Naive thymus-derived CD4-positive, alpha-beta T cell (primary cell): ENCODE measurements around the gene DYRK1B. TPM values are rescaled to one million over a fixed set of nuclear protein-coding genes. Genes with fewer than 3 reads are reported as not detected.

ENCODE experiments used
- ATAC-seq: fragments of 150-1000 bp; cut with Tn5 transposase; 2 replicates; pipeline ENCODE4 v1.10.0; 2021; ENCODE audit warnings: mild to moderate bottlenecking, moderate library complexity
- CTCF ChIA-PET: fragments of 350-600 bp; sonication (Branson Sonifier 250); formaldehyde crosslinking; loops from one replicate; lab custom pipeline; 2021; ENCODE audit warnings: antibody characterized with exemption; lab: Charles Lee
- POLR2A ChIA-PET: fragments of 350-600 bp; sonication (Branson Sonifier 250); formaldehyde crosslinking; loops from one replicate; lab custom pipeline; 2021; ENCODE audit warnings: antibody characterized with exemption, inconsistent platforms; lab: Charles Lee
- DNase-seq, 9 donors: peaks; one replicate each; pipeline versions ENCODE4 v3.0.0 to v3.0.0-alpha.2; 2020 to 2022; ENCODE audit warnings: mixed read lengths in 1 of 9
- H3K27ac ChIP-seq: one replicate; pipeline ENCODE4 v1.7.0; 2013; ENCODE audit warnings: mild to moderate bottlenecking, low read depth, low read length, moderate library complexity
- H3K27me3 ChIP-seq, 2 donors: one replicate each; pipeline ENCODE4 v1.7.0; 2013; ENCODE audit warnings: low read length in 2 of 2, mild to moderate bottlenecking in 2 of 2, moderate library complexity in 2 of 2; ENCODE audit not compliant: control insufficient read depth in 2 of 2, insufficient read depth in 2 of 2
- H3K36me3 ChIP-seq, 3 experiments: 1 replicate in 2 of 3; 2 replicates in 1 of 3; pipeline ENCODE4 v1.7.0; 2013; ENCODE audit warnings: low read length in 3 of 3, mild to moderate bottlenecking in 3 of 3, moderate library complexity in 1 of 3; ENCODE audit not compliant: insufficient read depth in 3 of 3, control insufficient read depth in 2 of 3
- H3K4me1 ChIP-seq, 2 donors: one replicate each; pipeline ENCODE4 v1.7.0; 2013; ENCODE audit warnings: low read length in 2 of 2, mild to moderate bottlenecking in 2 of 2, moderate library complexity in 1 of 2; ENCODE audit not compliant: control insufficient read depth in 2 of 2, insufficient read depth in 2 of 2
- H3K4me3 ChIP-seq: 2 replicates; pipeline ENCODE4 v1.7.0; 2013; ENCODE audit warnings: mild to moderate bottlenecking, low read length
- H3K9me3 ChIP-seq, 3 experiments: 1 replicate in 2 of 3; 2 replicates in 1 of 3; pipeline ENCODE4 v1.7.0; 2013; ENCODE audit warnings: low read length in 3 of 3; ENCODE audit not compliant: control insufficient read depth in 2 of 3
- H3K27ac Mint-ChIP-seq, 9 donors: one replicate each; pipeline ENCODE4 v1.8.0; 2020 to 2022; ENCODE audit warnings: mixed read lengths in 9 of 9, mild to moderate bottlenecking in 8 of 9, moderate library complexity in 5 of 9, inconsistent platforms in 2 of 9
- H3K27me3 Mint-ChIP-seq, 5 donors: one replicate each; pipeline ENCODE4 v1.8.0; 2021 to 2022; ENCODE audit warnings: mixed read lengths in 5 of 5, mild to moderate bottlenecking in 1 of 5
- H3K36me3 Mint-ChIP-seq, 5 donors: one replicate each; pipeline ENCODE4 v1.8.0; 2020 to 2022; ENCODE audit warnings: mixed read lengths in 5 of 5, mild to moderate bottlenecking in 3 of 5, inconsistent platforms in 1 of 5
- H3K4me1 Mint-ChIP-seq, 7 donors: one replicate each; pipeline ENCODE4 v1.8.0; 2020 to 2022; ENCODE audit warnings: mixed read lengths in 7 of 7, mild to moderate bottlenecking in 3 of 7, inconsistent platforms in 1 of 7
- H3K4me3 Mint-ChIP-seq, 10 donors: one replicate each; pipeline ENCODE4 v1.8.0; 2020 to 2022; ENCODE audit warnings: mild to moderate bottlenecking in 10 of 10, mixed read lengths in 10 of 10, moderate library complexity in 6 of 10, inconsistent platforms in 2 of 10
- H3K9me3 Mint-ChIP-seq, 11 donors: one replicate each; pipeline ENCODE4 v1.8.0; 2020 to 2022; ENCODE audit warnings: mixed read lengths in 11 of 11, mild to moderate bottlenecking in 4 of 11, inconsistent platforms in 1 of 11, moderate library complexity in 1 of 11
- intact Hi-C, 2 donors: fragments of 100-400 bp; cut with micrococcal nuclease; formaldehyde crosslinking; loops; one replicate each; pipeline ENCODE4 v1.15.1; 2023
- polyA plus RNA-seq, 2 donors: library from polyadenylated mRNA; unstranded; fragments of 300-500 nt; fragmentation: Illumina TruSeq; gene quantifications; one replicate each; pipeline ENCODE4 v1.2.3, GENCODE V29; 2021
- total RNA-seq, 6 experiments: library from RNA in 5 of 6; stranded (reverse) in 5 of 6; gene quantifications; 1 replicate in 5 of 6; 2 replicates in 1 of 6; pipeline ENCODE4 v1.2.3 and lab custom pipeline; 2021 to 2026

The DYRK1B gene
- total and polyA plus RNA-seq, 7 experiments from 2014 or later = 3.0 to 38.9 (median 20.2) TPM

DNA sequence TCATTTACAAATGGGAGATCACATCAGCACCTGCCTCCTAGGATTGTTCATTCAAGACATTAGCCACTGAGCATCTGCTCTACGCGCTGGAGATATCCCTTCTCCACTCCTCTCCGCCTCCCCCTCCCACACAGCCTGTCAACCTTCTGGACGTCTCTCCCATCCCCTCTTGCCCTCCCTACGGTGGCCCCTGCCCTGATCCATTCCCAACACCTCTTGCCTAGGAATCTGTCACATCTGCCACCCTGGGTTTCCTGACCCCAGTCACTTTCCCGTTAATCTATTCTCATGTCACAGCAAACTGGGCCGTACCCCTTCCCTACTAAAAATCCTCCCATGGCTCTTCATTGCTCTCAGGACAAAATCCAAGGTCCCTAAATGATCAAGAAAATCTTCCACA lies 10.3 kb downstream of the DYRK1B start:
- H3K4me3 ChIP-seq = peak overlapping the region; percentile 85

DNA sequence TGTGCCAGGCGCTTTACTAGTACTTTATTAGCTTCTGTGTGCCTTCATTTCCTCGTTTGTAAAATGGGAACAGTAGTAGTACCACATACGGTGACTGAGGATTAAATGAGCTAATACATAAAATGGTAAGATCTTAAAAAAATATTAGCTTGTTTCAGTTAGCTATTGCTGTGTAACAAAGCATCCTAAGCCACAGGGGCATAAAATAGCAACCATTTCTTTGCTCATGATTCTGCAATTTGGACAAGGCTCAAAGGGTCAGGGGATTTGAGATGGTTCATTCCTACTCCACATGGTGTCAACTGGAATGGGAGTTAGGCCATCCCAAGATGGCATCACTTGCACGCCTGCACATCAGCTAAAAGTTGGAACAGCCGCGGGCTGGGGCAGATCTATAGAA lies 13.3 kb downstream of the DYRK1B start:
- ChIA-PET CTCF (interaction anchor here (0.6 to 1.7 kb wide), 3 partner anchors 23 to 52 kb away, joined by 3 to 8 read pairs (median 3); no protein-coding TSS in a partner anchor), POLR2A (interaction anchor here (0.7 to 1.5 kb wide), 4 partner anchors 13 to 77 kb away, joined by 3 to 4 read pairs (median 4); partner anchors contain the start of gene DYRK1B)
- Histone ChIP-seq H3K4me1 (peaks cover 10 to 14% of the 10 kb centered on the region in 2 donors), H3K9me3 (no peaks in the 10 kb centered on the region), H3K4me3 (no peak overlapping the region), H3K27me3 (no peaks in the 10 kb centered on the region), H3K36me3 (peaks cover 0 to 18% (median 4%) of the 10 kb centered on the region in 3 experiments), H3K27ac (no peak overlapping the region)
- H3K27me3 Mint-ChIP-seq = no peaks in the 10 kb centered on the region
- intact Hi-C loops = no loop called here
- H3K27ac Mint-ChIP-seq = no peak overlapping the region
- H3K9me3 Mint-ChIP-seq = no peaks in the 10 kb centered on the region
- no peak overlapping the region for H3K4me3 Mint-ChIP-seq
- DNase-seq (no peak), ATAC-seq (no peak)
- peaks cover 0 to 28% (median 12%) of the 10 kb centered on the region in 5 donors for H3K36me3 Mint-ChIP-seq
- peaks cover 0 to 37% (median 19%) of the 10 kb centered on the region in 7 donors for H3K4me1 Mint-ChIP-seq

More for the DNA sequence above, 10.3 kb downstream of the DYRK1B start:
- no peak overlapping the region for H3K27ac Mint-ChIP-seq
- no peak for DNase-seq
- ChIA-PET POLR2A (interaction anchor here (1.0 to 2.7 kb wide), 2 partner anchors 10 to 23 kb away, joined by 4 to 23 read pairs; partner anchors contain the start of genes DYRK1B and FBL), CTCF (interaction anchor here (0.6 kb wide), 1 partner anchor 118 kb away, joined by 3 read pairs; no protein-coding TSS in a partner anchor)
- Histone ChIP-seq H3K4me1 (peaks cover 14 to 16% of the 10 kb centered on the region in 2 donors), H3K27me3 (no peaks in the 10 kb centered on the region), H3K36me3 (peaks cover 0 to 25% (median 0%) of the 10 kb centered on the region in 3 experiments), H3K27ac (peak overlapping the region; percentile 72), H3K9me3 (no peaks in the 10 kb centered on the region)
- H3K4me1 Mint-ChIP-seq = peaks cover 0 to 24% (median 17%) of the 10 kb centered on the region in 7 donors
- peaks cover 0 to 20% (median 13%) of the 10 kb centered on the region in 5 donors for H3K36me3 Mint-ChIP-seq
- no peaks in the 10 kb centered on the region for H3K9me3 Mint-ChIP-seq
- no peaks in the 10 kb centered on the region for H3K27me3 Mint-ChIP-seq
- no peak overlapping the region for H3K4me3 Mint-ChIP-seq
- no peak for ATAC-seq
- intact Hi-C loops = loop anchor here (1.0 to 2.0 kb wide), 8 partner anchors 10 to 367 kb away; partner anchors contain the start of genes FBL (in 2 of the 2), MAP3K10 (in 2 of the 2), ZNF546 (in 2 of the 2) and DYRK1B (in 1 of the 2)

DNA sequence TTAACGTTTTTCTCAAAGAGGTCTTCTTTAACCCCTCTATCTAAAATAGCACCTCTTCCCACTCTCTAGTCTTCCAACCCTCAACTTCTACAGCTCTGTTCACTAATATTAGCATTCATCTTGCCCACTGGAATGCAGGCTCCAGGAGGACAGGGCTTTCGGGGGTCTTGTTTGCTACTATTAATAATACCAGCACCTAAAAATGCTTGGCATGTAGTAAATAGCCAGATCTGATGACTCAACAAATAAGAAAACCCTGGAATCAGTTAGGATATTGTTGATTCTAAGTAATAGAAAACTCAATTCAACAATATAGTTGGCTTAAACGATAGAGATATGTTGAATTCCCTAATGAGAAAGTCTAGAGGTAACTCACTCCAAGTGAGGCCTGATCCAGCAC lies 14.2 kb downstream of the DYRK1B start:
- H3K27me3 ChIP-seq = no peaks in the 10 kb centered on the region
- intact Hi-C loops = no loop called here
- H3K36me3 ChIP-seq = peaks cover 0 to 15% (median 4%) of the 10 kb centered on the region in 3 experiments
- no peak overlapping the region for H3K4me3 ChIP-seq
- Mint-ChIP-seq H3K27ac (no peak overlapping the region), H3K9me3 (no peaks in the 10 kb centered on the region), H3K36me3 (peaks cover 0 to 29% (median 12%) of the 10 kb centered on the region in 5 donors), H3K4me1 (peaks cover 0 to 38% (median 14%) of the 10 kb centered on the region in 7 donors), H3K4me3 (peak overlapping the region in 1 of 10 donors; percentile 11), H3K27me3 (no peaks in the 10 kb centered on the region)
- POLR2A ChIA-PET = interaction anchor here (1.5 kb wide), 1 partner anchor 14 kb away, joined by 4 read pairs; the partner anchor contains the start of gene DYRK1B
- CTCF ChIA-PET = interaction anchor here (1.7 kb wide), 1 partner anchor 24 kb away, joined by 8 read pairs; no protein-coding TSS in a partner anchor
- ATAC-seq (no peak), DNase-seq (no peak)
- no peaks in the 10 kb centered on the region for H3K9me3 ChIP-seq
- peaks cover 7 to 11% of the 10 kb centered on the region in 2 donors for H3K4me1 ChIP-seq
- no peak overlapping the region for H3K27ac ChIP-seq

DNA sequence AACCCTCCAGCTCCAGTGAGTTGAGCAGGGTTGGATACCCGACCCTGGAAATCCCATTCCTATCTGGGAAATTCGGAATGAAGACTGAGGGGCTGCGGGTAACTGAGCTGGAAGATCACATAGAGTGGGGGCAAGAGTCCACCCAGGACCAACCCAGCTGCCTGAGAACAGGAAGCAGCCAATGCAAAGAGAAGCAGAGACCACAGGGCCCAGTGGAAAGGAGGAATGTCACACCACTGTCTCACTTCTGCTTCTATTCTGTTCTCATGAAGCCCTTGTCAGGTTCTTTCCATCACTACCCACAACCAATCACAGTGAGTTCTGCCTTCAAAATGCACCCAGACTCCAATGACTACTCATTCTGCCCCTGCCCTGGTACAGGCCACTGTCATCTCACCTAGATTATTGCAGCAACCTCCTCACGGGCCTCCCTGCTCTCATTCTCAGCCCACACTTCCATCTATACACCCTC lies 15.3 kb downstream of the DYRK1B start:
- Histone ChIP-seq H3K27me3 (no peaks in the 10 kb centered on the region), H3K9me3 (no peaks in the 10 kb centered on the region), H3K4me1 (peaks cover 2 to 6% of the 10 kb centered on the region in 2 donors), H3K36me3 (peaks cover 0 to 15% (median 4%) of the 10 kb centered on the region in 3 experiments), H3K4me3 (no peak overlapping the region), H3K27ac (no peak overlapping the region)
- ChIA-PET CTCF (no interaction called here), POLR2A (no interaction called here)
- ATAC-seq (no peak), DNase-seq (no peak)
- Mint-ChIP-seq H3K36me3 (peaks cover 0 to 30% (median 12%) of the 10 kb centered on the region in 5 donors), H3K4me3 (peak overlapping the region in 1 of 10 donors; percentile 19), H3K9me3 (no peaks in the 10 kb centered on the region), H3K4me1 (peaks cover 0 to 38% (median 14%) of the 10 kb centered on the region in 7 donors), H3K27ac (peak overlapping the region in 1 of 9 donors; percentile 6), H3K27me3 (no peaks in the 10 kb centered on the region)
- intact Hi-C loops = no loop called here

DNA sequence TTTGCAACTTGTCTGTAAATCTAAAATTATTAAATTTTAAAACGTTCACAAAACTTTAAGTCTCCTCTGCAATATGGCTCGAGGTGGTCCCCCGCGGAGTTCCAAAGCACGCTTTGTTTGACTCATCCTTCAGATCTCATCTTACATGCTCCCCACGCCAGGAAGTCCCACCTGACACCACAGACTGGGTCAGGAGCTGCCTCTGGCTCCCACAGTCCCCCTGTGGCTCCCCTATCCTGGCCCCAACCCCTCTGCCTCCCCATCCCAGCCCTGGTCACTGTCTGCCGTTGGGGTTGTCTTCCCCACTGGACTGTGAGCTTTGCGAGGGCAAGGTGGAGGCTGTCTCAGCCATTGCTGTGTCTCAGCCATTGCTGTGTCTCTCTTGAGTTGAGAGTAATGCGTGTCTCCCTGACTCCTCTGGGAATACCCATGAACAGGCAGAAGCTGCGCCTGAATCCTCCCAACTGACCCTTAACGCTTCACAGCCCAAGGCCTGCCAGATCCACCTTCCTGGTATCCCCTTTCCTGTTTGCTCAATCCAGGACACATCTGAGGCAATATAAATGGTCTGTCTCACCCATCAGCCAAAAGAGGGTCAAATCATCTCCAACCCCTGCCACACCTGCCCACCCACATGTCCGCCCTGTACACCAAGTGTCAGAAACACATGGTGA lies 15.9 kb downstream of the DYRK1B start:
- no peak for DNase-seq
- CTCF ChIA-PET = no interaction called here
- POLR2A ChIA-PET = no interaction called here
- no peak for ATAC-seq
- Histone ChIP-seq H3K36me3 (peaks cover 0 to 15% (median 4%) of the 10 kb centered on the region in 3 experiments), H3K9me3 (no peaks in the 10 kb centered on the region), H3K4me3 (no peak overlapping the region), H3K4me1 (no peaks in the 10 kb centered on the region), H3K27ac (no peak overlapping the region), H3K27me3 (no peaks in the 10 kb centered on the region)
- Mint-ChIP-seq H3K4me1 (peaks cover 0 to 38% (median 14%) of the 10 kb centered on the region in 7 donors), H3K9me3 (no peaks in the 10 kb centered on the region), H3K36me3 (peaks cover 0 to 33% (median 12%) of the 10 kb centered on the region in 5 donors), H3K27me3 (no peaks in the 10 kb centered on the region), H3K4me3 (peak overlapping the region in 1 of 10 donors; percentile 19), H3K27ac (peak overlapping the region in 1 of 9 donors; percentile 6)
- intact Hi-C loops = no loop called here

DNA sequence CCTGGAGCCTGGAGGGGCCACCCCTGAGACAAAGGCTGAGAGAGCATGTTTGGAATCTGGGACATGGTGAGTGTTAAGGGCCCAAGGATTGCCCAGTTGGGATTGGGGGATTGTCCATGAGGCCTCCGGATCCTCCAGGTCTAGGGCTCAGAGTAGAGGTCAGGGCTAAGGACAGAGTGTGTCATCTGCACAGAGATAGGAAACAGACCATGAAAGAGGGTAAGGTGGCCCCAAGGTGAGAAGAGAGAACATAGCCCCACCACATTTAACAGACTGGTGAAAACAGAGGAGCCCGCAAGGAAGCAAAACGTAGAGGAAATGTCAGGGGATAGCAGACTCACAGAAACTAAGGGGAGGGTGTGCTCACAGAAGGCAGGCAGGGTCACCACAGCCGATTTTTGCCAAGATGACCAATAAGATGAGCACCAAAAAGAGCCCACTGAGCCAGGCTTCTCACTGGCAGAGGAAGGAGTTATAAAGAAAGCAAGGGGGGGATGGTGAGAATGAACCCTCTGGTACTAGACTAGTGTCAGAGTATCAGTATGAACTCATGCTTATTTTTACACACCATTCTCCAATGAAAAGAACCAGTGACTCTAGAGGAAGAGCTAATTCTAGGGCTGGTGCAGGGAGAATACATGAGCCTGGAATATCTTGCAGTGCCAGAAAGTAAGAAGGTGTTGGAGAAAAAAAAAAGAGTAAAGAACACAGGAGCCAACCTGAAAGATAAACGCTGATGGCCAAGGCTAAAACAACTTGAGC lies 17.5 kb downstream of the DYRK1B start:
- Histone ChIP-seq H3K9me3 (no peaks in the 10 kb centered on the region), H3K27ac (no peak overlapping the region), H3K36me3 (peaks cover 0 to 15% (median 4%) of the 10 kb centered on the region in 3 experiments), H3K4me1 (no peaks in the 10 kb centered on the region), H3K4me3 (no peak overlapping the region), H3K27me3 (no peaks in the 10 kb centered on the region)
- H3K4me3 Mint-ChIP-seq = no peak overlapping the region
- H3K27me3 Mint-ChIP-seq = no peaks in the 10 kb centered on the region
- peaks cover 0 to 37% (median 12%) of the 10 kb centered on the region in 5 donors for H3K36me3 Mint-ChIP-seq
- ChIA-PET POLR2A (interaction anchor here (1.0 kb wide), 1 partner anchor 8 kb away, joined by 3 read pairs; no protein-coding TSS in a partner anchor), CTCF (no interaction called here)
- intact Hi-C loops = no loop called here
- no peak for DNase-seq
- peak overlapping the region in 2 of 9 donors; percentile 23 to 73 for H3K27ac Mint-ChIP-seq
- H3K4me1 Mint-ChIP-seq = peaks cover 0 to 39% (median 14%) of the 10 kb centered on the region in 7 donors
- no peak for ATAC-seq
- H3K9me3 Mint-ChIP-seq = no peaks in the 10 kb centered on the region
